GM08714 (cell line): ENCODE measurements around the gene UBA1.
A peak's percentile ranks its signal among the peaks of the same experiment; 100 is the strongest.

Experiments
- H3K4me3 ChIP-seq: fragments of 200-500 bp; sonication (Bioruptor generic); 2 replicates; pipeline ENCODE4 v1.5.1; 2014; ENCODE audit warnings: mild to moderate bottlenecking, low read length, inconsistent platforms
- ZNF274 ChIP-seq: IDR thresholded peaks from 2 replicates; pipeline ENCODE4 v1.6.1; 2012; ENCODE audit warnings: mild to moderate bottlenecking, low read depth, low read length

The UBA1 gene

GRCh38 chrX:47193475-47194193 lies at the start of gene UBA1:
UBA1 (plus strand) TSS chrX:47193829; CDS start chrX:47198803, 4,974 bp downstream.
- no peak for TF ChIP-seq ZNF274
- peak within 1 kb of the TSS; percentile 90 for H3K4me3 ChIP-seq

GRCh38 chrX:47143894-47144625 lies 49.6 kb upstream of the UBA1 start:
- no peak for TF ChIP-seq ZNF274
- peak overlapping the region; percentile 89 for H3K4me3 ChIP-seq

GRCh38 chrX:47144626-47145394 lies 48.8 kb upstream of the UBA1 start, which contains the start of the genes NDUFB11 and RBM10:
NDUFB11 (minus strand) TSS chrX:47144702; CDS start chrX:47144679, 23 bp downstream.
RBM10 (plus strand) TSS chrX:47145221; CDS start chrX:47147482, 2,261 bp downstream.
- peak within 1 kb of the TSS; percentile 89 for H3K4me3 ChIP-seq
- no peak for TF ChIP-seq ZNF274

- no peak for TF ChIP-seq ZNF274
- peak overlapping the region; percentile 88 for H3K4me3 ChIP-seq
Measured at GRCh38 chrX:47145395-47146120, 48.1 kb upstream of the UBA1 start.

- no peak for TF ChIP-seq ZNF274
- peak overlapping the region; percentile 88 for H3K4me3 ChIP-seq
Measured at GRCh38 chrX:47146121-47146935, 47.3 kb upstream of the UBA1 start.

- H3K4me3 ChIP-seq = peak overlapping the region; percentile 88; the same call in 1 of the 2 replicates
- no peak for TF ChIP-seq ZNF274
Measured at GRCh38 chrX:47146936-47147859, 46.4 kb upstream of the UBA1 start.

GRCh38 chrX:47148946-47149345 lies 44.7 kb upstream of the UBA1 start:
- no peak overlapping the region for H3K4me3 ChIP-seq
- TF ChIP-seq ZNF274 = no peak

- H3K4me3 ChIP-seq = no peak overlapping the region
- no peak for TF ChIP-seq ZNF274
Measured at GRCh38 chrX:47151435-47151834, 42.2 kb upstream of the UBA1 start.

- TF ChIP-seq ZNF274 = no peak
Measured at GRCh38 chrX:47156611-47157520, 36.8 kb upstream of the UBA1 start.

GRCh38 chrX:47158131-47158530 lies 35.5 kb upstream of the UBA1 start:
- H3K4me3 ChIP-seq = no peak overlapping the region
- TF ChIP-seq ZNF274 = no peak

More at GRCh38 chrX:47156611-47157520, 36.8 kb upstream of the UBA1 start:
- H3K4me3 ChIP-seq = no peak overlapping the region

GRCh38 chrX:47158781-47159180 lies 34.8 kb upstream of the UBA1 start:
- no peak overlapping the region for H3K4me3 ChIP-seq
- TF ChIP-seq ZNF274 = no peak
